NCI-H524 treated with DMSO at 0.1 percent for 48 hours (cell line): Measurements from ENCODE around the gene ZFAND6.
"Not testable (repeated sequence)": the region's sequence is repeated elsewhere in the genome, so short reads cannot be mapped to it uniquely, and the experiment has no call there.

Experiments used
- DNase-seq: peaks from one replicate; lab custom pipeline; 2025; lab: John Stamatoyannopoulos, UW

The ZFAND6 gene

DNA sequence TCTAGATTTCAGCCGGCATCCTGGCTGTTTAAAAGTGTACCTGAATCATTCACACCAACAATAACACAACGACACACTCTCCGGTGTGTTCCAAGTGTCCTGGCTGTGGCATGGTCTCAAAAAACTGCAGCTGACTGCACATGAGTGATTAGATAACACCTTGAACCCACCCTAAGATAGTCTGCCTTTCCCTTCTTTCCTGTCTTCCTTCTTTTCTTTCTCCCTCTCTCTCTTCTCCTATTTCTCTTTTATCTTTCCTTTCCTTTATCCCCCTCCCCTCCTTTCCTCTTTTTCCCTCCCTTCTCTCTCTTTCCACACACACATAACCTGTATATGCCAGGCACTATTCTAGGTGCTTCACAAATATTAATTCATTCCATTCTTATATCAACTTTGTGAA is 92.1 kb downstream of the ZFAND6 start:
- DNase-seq, result no peak

DNA sequence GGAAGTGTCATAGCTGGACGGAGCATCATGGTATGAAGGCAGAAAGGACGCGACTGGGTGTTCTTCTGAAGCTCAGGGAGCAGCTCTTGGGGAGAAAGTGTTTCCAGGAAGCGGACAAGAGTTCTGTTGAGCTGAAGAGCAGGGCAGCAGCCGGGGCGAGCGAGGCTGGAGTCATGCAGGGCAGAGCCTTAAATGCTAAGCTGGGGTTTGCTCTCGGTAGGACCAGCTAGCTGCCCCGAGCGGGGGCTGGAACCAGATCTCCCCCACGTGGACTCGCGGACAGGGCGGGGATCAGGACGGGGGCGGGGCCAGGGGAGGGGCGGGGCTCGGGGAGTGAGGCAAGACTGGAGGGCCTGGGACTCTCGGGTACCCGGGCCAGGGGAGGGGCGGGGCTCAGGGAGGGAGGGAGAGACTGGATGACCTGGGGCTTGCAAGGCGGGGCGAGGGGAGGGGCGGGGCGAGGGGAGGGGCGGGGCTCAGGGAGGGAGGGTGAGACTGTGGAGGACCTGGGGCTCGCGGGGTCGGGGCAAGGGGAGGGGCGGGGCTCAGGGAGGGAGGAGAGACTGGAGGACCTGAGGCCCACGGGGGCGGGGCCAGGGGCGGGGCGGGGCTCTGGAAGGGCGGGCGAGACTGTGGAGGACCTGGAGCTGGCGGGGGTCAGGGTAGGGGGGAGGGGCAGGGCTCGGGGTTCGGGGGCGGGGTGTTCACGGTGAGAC is 92.9 kb downstream of the ZFAND6 start:
- peak; percentile 73 for DNase-seq

DNA sequence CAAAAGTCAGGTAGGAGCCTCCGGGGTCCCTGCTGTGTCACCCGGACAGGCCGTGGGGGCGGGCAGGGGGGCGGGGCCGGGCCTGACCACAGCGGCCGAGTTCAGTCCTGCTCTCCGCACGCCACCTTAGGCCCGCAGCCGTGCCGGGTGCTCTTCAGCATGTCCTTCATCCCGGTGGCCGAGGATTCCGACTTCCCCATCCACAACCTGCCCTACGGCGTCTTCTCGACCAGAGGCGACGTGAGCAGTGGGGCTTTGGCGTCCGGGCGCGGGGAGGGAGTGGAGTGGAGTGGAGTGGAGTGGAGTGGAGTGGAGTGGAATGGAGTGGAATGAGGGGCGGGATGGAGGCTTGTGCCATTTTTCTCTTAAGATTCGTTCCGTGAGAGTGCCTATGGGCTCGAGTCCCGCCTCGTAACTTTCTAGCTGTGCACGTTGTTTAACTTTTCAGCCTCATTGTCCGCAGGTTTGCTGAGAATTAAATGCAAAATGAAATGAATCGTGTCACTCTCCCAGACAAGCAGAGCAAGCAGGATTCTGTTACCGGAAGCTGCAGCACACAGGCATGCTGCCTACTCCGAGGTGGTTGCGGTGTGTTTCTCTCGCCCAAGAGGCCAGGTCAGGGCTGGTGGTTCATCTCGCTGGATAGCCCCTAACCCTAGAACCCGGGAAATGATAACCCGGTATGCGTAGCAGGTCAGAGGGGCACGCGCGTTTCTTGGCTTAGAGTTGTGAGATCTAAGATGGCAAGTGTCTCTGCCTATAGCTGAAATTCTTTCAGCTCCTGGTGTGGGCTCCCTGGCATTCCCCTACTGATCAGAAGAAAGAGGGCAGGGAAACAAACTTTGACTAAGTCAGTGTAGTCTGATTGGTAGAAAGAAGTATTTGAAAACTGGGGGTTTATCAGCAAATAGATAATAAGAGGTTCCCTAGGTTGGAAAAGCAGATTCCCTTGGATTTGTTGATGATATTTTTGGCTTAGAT is 93.7 kb downstream of the ZFAND6 start, which contains the start of gene FAH:
TSS of gene FAH (plus strand) at position 104 of the 981 bp plus-strand sequence. CDS start at position 160, 56 bp downstream.
- DNase-seq, result peak; percentile 2

DNA sequence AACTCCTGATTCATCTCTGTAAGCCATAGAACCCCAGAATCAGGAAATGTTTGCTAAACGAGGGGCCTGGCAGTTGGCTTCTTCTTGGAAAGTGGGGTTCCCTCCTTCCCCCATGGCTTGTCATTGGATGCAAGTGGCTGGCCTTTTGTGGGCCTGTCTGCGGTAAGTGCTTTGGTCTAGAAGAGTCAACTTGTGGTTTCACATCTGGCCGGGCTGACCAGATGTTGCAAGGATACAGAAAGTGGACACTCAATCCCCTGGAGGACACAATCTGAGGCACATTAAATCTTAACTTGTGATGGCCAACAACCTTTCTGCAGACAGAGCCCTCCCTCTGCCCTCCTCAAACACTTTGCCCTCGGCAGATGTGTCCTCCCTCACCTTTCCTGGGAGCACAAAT is 94.4 kb downstream of the ZFAND6 start:
- DNase-seq, result no peak

DNA sequence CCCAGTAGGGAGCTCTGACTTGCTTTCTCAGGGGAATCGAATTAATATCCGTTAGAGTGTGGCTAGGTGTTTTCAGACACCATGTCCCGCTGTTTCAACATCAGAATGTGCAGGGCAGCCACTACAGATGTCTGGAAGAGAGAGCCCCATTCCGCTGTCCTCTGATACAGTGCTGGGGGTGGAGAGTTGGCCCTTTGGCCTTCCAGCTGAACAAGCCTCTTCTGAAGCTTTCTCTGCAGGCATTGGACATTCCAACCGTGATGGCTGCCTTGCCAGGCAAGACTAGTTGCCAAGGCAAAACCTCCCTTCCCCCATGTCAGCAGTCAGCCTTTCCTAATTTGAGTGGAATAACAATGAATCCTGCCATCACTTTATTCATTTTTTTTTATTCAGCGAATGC is 94.9 kb downstream of the ZFAND6 start:
- DNase-seq, result no peak

DNA sequence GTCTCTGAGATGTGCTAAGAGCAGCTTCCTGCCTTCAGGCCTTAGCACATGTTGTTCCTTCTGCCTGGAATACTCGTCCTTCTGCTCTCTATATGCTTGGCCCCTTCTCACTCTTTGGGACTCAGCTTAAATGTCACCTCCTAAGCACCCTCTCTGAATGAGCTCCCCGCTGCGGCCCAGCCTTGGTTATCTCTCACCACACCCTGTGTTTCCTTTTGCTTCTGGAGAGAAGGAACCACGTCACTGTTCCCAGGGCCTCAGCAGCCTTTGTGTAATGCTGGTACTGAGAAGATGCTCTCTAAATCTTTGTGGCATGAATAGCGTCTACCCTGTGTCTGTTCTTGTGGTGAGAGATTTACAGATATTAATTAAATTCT is 95.5 kb downstream of the ZFAND6 start:
- no peak for DNase-seq

DNA sequence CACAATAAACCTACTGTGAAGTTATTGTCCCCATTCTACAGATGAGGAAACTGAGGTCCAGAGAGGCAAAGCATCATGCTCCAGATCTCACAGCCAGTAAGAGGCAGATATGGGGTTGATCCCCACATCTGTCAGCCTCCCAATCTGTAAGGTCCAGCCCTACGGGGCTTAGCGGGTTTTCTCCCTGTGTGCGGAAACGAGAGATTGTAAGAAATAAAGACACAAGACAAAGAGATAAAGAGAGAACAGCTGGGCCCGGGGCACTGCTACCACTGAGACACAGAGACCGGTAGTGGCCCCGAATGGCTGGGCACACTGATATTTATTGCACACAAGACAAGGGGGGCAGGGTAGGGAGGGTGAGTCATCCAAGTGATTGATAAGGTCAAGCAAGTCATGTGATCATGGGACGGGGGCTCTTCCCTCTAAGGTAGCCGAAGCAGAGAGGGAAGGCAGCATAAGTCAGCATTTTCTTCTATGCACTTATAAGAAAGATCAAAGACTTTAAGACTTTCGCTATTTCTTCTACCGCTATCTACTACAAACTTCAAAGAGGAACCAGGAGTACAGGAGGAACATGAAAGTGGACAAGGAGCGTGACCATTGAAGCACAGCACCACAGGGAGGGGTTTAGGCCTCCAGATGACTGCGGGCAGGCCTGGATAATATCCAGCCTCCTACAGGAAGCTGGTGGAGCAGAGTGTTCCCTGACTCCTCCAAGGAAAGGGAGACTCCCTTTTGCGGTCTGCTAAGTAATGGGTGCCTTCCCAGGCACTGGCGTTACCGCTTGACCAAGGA is 96.1 kb downstream of the ZFAND6 start:
- not testable (repeated sequence) for DNase-seq

DNA sequence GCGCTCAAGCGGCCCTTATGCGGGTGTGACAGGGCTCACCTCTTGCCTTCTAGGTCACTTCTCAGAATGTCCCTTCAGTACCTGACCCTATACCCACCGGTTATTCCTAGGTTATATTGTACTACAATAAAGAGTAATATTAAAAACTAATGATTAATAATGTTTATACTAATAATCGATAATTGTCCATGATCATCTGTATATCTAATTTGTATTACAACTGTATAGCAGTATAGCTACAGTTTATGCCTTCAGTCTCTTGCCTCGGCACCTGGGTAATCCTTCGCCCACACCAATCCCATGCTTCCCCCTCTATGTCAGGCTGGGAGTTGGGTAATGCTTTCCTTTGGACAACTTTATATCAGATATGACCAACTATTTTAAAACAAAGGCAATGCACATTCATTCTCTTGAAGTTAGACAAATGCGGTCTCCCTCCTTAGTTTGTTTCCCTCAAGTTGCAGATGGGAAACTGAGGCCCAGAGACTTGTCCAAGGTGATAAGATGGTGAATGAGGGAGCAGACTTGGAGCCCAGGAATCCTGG is 96.8 kb downstream of the ZFAND6 start:
- no peak for DNase-seq

DNA sequence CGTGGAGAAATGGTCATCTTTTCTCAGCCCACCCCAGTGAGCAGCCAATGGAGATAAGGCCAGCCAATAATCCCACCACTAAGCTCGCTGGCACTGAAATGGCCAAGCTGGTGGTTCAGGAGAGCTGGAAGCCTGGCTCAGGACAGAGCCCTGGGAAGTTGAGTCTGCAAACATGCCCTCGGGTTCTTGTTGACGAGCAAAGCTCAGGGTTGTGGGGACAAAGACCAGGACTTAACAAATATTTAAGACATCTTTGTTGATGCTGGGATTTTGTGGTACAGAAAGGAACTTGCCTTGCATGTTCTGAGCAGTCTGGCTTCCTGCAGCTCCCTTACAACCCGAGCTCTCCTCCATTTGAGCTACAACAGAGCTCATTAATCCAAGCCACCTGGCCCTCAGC is 97.7 kb downstream of the ZFAND6 start:
- DNase-seq, result no peak

DNA sequence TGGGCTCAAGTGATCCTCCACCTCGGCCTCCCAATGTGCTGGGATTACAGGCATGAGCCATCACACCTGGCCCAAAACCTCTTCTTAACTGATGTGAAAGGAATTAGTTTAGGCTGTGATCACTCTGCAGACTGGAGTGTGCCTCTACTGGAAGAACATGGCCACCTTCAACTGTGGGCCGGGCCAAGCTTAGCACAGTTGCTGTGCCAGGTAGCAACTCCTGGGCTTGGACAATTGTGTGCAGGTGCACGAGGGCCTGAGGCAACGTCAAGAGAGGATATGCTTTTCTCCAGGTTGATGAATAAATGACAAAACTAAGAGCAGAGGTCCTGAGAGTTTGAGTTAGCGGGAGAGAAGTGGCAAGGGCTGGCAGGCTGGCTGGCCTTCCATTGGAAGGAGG is 99.8 kb downstream of the ZFAND6 start:
- no peak for DNase-seq

DNA sequence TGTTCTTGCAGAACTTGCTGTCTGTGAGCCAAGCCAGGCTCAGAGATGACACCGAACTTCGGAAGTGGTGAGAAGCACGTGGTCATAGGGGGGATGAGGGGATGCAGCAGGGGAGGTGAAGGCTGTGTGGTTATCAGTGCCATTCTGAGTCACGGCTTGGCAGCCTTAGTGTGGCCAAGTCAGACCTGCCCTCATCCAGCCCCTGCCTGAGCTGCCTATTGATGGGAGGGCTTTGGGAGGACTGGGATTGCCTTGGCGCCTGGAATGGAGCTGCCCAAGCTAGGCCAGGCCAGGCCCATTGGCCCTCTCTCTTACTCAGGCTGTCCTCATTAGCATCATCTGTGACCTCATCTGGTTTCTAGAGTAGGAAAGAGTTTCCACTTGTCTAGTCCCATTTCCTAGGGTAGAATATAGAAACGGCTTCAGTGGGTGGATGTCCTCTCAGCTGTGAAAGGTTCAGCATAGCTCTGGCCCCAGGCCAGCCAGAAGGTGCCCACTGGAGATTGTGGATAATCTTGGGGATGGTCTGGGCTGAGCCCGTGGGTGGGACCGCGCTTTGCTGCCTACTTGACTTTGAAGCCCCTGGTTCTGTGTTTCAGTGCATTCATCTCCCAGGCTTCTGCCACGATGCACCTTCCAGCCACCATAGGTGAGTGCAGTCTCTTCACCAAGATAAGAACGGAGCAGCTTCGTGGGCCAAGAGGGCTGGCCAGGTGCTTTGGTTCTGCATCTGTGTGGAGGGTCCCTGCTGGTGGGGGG is 100.5 kb downstream of the ZFAND6 start:
- no peak for DNase-seq

DNA sequence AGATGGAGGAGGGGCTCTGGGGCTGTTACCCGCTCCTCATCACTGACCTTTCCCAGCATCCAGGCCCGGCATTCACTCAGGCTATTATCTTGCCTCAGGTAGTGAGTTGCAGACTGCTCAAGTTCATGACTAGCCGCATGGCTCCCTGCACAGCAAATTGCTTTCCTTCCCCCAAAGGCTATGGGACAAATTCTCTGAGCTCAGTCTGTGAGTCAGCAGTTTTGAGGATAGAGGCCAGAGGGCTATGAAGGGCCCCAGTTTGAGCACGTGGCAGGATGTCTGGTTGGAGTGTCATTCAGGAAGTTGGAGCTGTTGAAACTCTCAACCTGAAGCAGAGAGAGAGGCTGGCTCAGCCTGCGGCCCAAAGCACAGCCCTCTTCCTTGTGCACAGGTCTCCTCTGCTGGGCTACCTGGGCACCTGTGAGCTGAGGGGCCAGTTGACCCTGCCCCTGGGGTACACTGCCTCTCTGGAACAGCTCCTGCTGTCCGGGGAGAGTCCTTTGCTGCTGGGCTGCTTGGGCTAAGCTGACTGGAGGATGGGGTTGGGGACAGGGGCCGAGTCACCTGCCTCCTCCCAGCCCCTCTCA is 101.2 kb downstream of the ZFAND6 start:
- no peak for DNase-seq

DNA sequence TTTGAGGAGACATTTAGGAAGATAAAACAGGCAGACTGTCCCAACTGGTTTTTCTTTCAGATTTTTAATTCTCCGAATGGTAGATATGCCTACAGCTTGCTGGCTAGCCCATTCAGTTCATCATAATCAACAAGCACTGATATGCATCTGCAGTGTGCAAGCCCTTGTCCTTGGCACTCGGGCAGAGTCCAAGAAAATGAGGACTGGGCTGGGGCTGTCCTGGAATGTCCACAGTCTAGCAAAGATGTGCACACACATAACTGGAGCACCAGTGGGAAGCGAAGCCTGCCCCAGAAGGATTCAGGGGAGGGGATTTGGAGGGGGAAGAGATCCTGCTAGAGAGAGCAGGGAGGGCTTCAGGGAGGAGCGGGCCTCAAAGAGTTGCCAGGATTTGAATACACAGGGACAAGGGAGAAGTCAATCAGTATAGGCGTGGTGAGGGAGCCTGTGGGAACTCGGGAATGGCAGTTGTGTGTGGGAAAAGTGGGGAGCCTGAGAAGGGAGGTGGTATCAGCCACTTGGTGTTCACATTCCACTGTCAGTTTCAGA is 102.1 kb downstream of the ZFAND6 start:
- no peak for DNase-seq

DNA sequence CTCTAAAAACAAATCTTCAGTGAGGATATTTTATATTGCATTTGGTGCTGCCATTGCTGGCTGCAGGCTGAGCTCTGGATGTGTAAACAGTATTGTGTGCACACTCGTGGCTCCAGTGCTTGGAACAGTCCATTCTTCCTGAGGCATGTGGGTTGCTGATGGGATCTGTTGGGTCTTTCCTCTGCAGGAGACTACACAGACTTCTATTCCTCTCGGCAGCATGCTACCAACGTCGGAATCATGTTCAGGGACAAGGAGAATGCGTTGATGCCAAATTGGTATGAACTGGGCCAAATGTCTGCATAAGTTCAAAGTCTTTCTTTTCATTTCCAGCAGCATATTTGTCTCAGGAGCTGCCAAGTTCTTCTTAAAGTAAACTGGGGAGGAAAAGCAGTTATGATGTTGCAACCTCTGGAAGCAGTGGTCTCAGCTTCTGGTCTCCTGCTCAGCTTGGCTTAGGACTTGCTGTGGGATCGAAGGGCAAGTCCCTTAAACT is 102.6 kb downstream of the ZFAND6 start:
- no peak for DNase-seq

DNA sequence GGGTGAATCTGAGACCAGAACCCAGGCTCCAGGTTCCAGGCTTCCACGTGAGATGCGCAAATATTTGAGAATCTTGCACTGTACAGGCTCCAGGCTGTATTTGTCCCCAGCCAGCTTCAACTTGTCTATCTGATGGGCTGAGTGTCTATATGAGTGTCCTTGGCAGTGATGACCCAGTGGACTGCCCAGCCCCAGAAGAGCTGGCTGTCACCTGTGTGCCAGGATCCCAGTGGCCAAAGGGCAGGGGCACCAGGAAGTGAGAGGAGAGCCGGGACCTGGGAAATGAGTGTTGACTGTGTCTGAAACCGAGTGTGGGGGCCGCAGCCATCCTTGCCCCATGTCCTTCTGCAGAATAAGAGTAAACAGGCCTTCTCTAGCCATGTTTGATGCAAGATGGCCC is 103.7 kb downstream of the ZFAND6 start:
- DNase-seq, result no peak

DNA sequence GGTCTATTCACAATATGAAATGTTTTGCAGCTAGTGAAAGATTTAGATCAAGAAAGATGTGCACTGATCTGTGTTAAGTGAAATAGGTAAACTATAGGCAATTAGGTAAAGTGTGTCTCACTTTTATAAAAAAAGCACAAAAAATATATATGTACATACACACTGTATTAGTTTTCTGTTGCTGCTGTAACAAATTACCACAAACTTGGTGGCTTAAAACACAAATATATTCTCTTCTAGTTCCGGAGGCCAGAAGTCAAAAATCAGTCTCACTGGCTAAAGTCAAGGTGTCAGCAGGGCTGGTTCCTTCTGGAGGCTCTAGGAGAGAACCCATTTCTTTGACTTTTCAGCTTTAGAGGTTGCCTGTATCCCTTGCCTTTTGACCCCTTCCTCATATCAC is 104.4 kb downstream of the ZFAND6 start:
- no peak for DNase-seq

DNA sequence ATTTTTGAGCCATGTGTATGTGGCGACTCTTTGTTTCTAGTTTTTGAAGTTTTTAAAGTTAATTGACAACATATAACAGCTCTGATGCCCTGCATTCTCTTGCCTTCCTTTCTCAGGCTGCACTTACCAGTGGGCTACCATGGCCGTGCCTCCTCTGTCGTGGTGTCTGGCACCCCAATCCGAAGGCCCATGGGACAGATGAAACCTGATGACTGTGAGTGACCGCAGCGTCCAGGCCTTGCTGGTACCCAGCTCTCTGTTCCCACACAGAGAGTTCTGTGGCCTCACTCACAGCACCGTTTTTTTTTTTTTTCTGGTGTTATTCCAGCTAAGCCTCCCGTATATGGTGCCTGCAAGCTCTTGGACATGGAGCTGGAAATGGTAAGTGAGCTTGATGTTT is 108.5 kb downstream of the ZFAND6 start:
- no peak for DNase-seq

DNA sequence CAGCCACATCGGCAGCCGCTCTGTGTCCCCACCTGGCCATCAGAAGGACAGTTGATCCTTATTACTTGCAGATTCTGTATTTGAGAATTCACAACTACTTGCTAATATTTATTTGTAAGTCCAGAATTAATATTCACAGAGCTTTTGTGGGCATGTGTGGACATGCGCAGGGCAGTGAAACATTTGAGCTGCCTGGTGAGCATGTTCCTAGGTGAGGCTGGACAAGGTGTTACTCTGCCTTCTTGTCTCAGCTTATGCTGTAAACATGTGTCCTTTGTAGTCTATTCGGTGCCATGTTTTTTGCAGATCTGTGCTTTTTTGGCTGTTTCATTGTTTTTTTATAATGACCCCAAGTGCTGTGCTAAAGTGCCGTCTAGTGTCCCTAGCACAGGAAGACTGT is 108.9 kb downstream of the ZFAND6 start:
- DNase-seq, result no peak

DNA sequence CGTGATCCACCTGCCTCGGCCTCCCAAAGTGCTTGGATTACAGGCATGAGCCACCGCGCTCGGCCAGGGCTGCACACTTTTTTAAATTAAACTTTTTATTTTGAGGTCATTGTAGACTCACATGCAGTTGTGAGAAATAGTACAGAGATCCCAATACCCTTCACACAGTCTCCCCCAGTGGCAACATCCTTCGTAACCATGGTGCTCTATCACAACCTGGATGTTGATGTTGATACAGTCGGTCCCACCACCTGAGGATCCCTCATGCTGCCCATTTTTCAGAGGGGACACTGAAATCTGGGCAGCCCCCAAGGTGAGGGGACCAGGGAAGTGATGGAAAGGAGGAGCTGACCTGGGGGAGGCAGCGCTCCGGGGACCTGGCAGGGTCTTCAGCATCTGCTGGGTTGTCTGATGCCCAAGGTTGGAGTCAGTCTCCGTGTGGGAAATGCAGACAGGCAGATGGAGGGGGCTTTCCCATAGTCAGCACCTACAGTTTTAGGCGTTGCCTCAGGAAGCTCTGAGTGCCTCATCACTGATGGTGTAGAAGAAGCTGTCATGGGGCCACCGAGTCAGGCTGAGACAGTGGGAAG is 110.4 kb downstream of the ZFAND6 start:
- no peak for DNase-seq

DNA sequence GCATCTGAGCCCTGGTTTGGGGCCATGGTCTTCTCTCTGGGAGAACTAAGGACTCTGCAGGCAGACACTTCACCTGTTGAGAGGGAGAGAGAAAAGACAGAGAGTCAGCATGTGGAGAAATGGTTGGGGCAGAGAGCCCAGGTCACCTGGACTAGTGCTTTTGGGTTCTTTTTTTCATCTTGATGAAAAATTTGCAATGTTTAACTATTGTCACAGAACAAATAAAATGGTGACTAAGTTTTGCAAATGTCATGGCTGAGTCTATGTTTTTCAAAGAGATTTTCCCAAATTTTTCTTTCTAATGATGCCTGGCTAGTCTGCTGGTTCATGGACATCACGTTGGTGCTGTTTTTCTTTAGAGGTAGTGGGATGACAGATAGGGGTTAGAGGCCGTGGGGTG is 111.1 kb downstream of the ZFAND6 start:
- DNase-seq, result no peak
